HG02870 (cell line): ENCODE results near the gene ANKRD34C.
"Not testable (repeated sequence)": the region's sequence is repeated elsewhere in the genome, so short reads cannot be mapped to it uniquely, and the experiment has no call there.

Source experiments
- ATAC-seq: cut with Tn5 transposase; IDR thresholded peaks from one replicate; pipeline ENCODE4 v1.9.1; 2021; ENCODE audit warnings: mild to moderate bottlenecking, moderate library complexity; ENCODE audit not compliant: unreplicated experiment

ANKRD34C gene

GRCh38 chr15:79310985-79311900 is 28.7 kb downstream of the ANKRD34C start, which contains the start of gene TMED3:
Gene TMED3, plus strand, starts transcription at chr15:79311112. Its CDS starts 138 bp downstream, at chr15:79311250.
- ATAC-seq: peak; percentile 74

DNA sequence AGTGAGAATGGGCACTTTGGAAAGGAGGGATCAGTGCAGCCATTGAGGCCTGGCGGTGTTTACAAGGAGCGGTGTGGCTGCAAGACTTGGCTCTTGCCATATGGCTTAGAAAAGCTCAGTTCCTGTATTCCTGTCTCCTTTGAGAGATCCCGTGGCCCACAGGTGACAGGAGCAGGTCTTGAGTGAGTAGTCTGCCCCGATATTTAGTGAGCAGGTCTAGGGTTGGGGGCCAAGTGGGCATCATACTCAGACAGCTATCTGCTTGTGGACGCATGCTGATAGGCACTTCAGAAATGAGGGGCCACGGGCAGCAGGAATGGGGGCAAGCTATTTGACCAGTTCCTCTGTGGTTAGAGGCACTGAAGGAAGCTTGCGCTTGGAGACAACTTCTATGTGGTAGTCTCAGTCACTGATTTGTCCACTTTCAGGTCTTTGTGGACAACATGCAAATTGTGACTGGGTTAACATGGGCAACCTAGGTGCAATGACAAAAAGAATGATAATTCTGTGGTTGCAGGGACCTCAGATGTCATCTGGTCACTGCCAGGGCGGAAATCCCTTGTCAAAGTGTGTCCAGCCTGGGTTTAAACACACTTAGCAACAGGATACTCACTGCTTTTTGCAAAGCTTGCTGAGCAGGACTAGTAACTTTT is 29.5 kb downstream of the ANKRD34C start:
- ATAC-seq: no peak

- ATAC-seq: no peak
Observed at GRCh38 chr15:79314186-79314585, 31.7 kb downstream of the ANKRD34C start.

DNA sequence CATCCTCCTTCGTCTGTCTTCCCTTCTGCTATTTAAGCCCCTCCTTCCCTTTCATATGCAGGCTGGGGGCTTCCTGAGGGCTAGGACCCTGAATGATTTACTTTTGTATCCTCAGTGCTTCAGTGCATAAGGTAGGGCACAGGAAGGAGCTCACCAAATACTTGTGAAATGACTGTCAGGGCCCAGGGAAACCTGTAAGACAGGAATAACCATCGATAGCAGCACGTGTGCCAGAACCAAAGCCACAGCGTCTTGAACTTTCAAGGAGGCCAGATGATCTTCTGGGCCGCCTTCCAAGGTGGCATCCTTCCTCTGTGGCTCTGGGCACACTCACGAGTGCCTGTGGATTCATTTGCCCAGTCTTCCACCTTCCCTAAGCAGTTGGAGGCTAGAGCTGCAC is 32.3 kb downstream of the ANKRD34C start:
- no peak for ATAC-seq

- no peak for ATAC-seq
Observed at GRCh38 chr15:79315623-79316328, 33.3 kb downstream of the ANKRD34C start.

- no peak for ATAC-seq
Observed at GRCh38 chr15:79316864-79317263, 34.3 kb downstream of the ANKRD34C start.

DNA sequence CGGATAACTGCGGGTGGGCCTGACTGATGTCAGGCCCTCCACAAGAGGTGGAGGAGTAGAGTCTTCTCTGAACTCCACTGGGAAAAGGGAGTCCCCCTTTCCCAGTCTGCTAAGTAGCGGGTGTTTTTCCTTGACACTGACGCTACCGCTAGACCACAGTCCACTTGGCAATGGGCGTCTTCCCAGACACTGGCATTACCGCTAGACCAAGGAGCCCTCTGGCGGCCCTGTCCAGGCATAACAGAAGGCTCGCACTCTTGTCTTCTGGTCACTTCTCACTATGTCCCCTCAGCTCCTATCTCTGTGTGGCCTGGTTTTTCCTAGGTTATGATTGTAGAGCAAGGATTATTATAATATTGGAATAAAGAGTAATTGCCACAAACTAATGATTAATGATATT is 37.5 kb downstream of the ANKRD34C start:
- not testable (repeated sequence) for ATAC-seq

DNA sequence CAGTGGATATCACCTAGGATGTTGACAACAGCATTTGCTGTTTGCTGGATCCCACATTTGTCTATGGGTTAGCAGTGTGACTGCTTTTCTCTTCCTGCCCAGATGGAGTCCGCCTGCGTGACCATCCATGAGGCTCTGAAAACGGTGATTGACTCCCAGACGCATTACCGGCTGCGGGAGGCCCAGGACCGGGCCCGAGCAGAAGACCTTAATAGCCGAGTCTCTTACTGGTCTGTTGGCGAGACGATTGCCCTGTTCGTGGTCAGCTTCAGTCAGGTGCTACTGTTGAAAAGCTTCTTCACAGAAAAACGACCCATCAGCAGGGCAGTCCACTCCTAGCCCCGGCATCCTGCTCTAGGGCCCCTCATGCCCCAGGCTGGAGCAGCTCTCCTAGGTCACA is 39.4 kb downstream of the ANKRD34C start:
- no peak for ATAC-seq

- no peak for ATAC-seq
Observed at GRCh38 chr15:79322306-79322705, 39.8 kb downstream of the ANKRD34C start.

DNA sequence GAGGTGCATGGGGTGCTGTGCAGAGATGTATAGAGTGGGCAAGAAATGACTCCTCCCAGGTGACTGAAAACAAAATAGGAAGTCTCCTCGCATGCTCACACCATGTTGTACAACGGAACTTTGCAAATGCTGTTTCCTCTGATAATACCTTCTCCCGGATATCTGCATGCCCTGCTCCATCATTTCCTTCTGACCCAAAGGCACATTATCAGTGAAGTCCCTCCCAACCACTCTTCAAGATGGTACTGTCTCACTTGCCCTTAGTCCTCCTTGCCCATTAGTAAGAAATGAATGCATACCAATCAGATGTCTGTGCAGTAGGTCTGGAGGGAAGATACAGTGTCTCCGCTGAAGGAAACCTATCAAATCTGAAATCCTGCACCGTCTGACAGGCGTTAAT is 40.4 kb downstream of the ANKRD34C start:
- ATAC-seq: no peak

GRCh38 chr15:79329171-79329611 is 46.7 kb downstream of the ANKRD34C start:
- ATAC-seq: no peak
